ENCODE measurements around the gene FBXO24. TPM values are rescaled to one million over a fixed set of nuclear protein-coding genes. Genes with fewer than 3 reads are reported as not detected.
A peak's percentile ranks its signal among the peaks of the same experiment; 100 is the strongest.

FBXO24 gene
- total RNA-seq, 2 experiments from 2014 or later: 0.16 to 1.7 TPM

- Histone ChIP-seq H3K36me3 (ENCODE audit: insufficient read depth, low read length) (peaks cover 8% of the 10 kb centered on the region; the same call in 1 of the 2 replicates), H3K4me3 (ENCODE audit: low read depth, low read length, poor library complexity, severe bottlenecking) (no peak overlapping the region), H4K20me1 (ENCODE audit: insufficient read depth, low read length) (no peaks in the 10 kb centered on the region), H2AFZ (ENCODE audit: low read length) (no peak overlapping the region), H3K27ac (ENCODE audit: low read depth, low read length, poor library complexity, severe bottlenecking) (peak overlapping the region; percentile 31), H3K4me1 (ENCODE audit: insufficient read depth, low read length, poor library complexity, severe bottlenecking) (peaks cover 92% of the 10 kb centered on the region), H3K9me3 (ENCODE audit: low read length) (no peaks in the 10 kb centered on the region), H3K9me2 (ENCODE audit: insufficient read depth, low read length) (no peaks in the 10 kb centered on the region), H3K79me2 (ENCODE audit: insufficient read depth, low read depth, low read length) (peaks cover 61% of the 10 kb centered on the region; the same call in 1 of the 2 replicates), H3K4me2 (ENCODE audit: low read length) (peak overlapping the region; percentile 65)
- intact Hi-C loops (cut with micrococcal nuclease; ENCODE audit: unreplicated experiment): no loop called here
- TF ChIP-seq EZH2phosphoT487 (IDR thresholded peaks at IDR 0.05; ENCODE audit: borderline replicate concordance, low read depth, low read length) (no peak), CTCF (conservative IDR thresholded peaks at IDR 0.05; ENCODE audit: low read length) (no peak)
- DNase-seq (ENCODE audit: low spot score): no peak
- no TSS peak for BruUV-seq (replicated peaks)
- ChIA-PET CTCF (ENCODE audit: unreplicated experiment) (interaction anchor here (0.6 kb wide), 1 partner anchor 31 kb away, joined by 4 read pairs; no protein-coding TSS in a partner anchor), POLR2A (interaction anchor here (0.5 to 2.0 kb wide), 5 partner anchors 8 to 68 kb away, joined by 3 to 9 read pairs (median 3); partner anchors contain the start of gene MOSPD3)
Measured at GRCh38 chr7:100544386-100544785, 41.7 kb upstream of the FBXO24 start.

GRCh38 chr7:100544967-100545359, 41.2 kb upstream of the FBXO24 start:
- ChIA-PET POLR2A (interaction anchor here (0.6 to 1.2 kb wide), 6 partner anchors 10 to 323 kb away, joined by 3 to 5 read pairs (median 3); partner anchors contain the start of genes FBXO24, LRCH4 and MOSPD3), CTCF (ENCODE audit: unreplicated experiment) (no interaction called here)
- H3K4me3 ChIP-seq (ENCODE audit: low read depth, low read length, poor library complexity, severe bottlenecking): peak overlapping the region; percentile 22
- no TSS peak for BruUV-seq (replicated peaks)
- H3K27ac ChIP-seq (ENCODE audit: low read depth, low read length, poor library complexity, severe bottlenecking): peak overlapping the region; percentile 46
- H3K79me2 ChIP-seq (ENCODE audit: insufficient read depth, low read depth, low read length): peaks cover 58% of the 10 kb centered on the region; the same call in 1 of the 2 replicates
- H3K9me2 ChIP-seq (ENCODE audit: insufficient read depth, low read length): no peaks in the 10 kb centered on the region
- no peak for TF ChIP-seq CTCF (conservative IDR thresholded peaks at IDR 0.05; ENCODE audit: low read length)
- TF ChIP-seq EZH2phosphoT487 (IDR thresholded peaks at IDR 0.05; ENCODE audit: borderline replicate concordance, low read depth, low read length): no peak
- H3K4me1 ChIP-seq (ENCODE audit: insufficient read depth, low read length, poor library complexity, severe bottlenecking): peaks cover 95% of the 10 kb centered on the region
- H2AFZ ChIP-seq (ENCODE audit: low read length): peak overlapping the region; percentile 77; the same call in 1 of the 2 replicates
- DNase-seq (ENCODE audit: low spot score): no peak
- H4K20me1 ChIP-seq (ENCODE audit: insufficient read depth, low read length): no peaks in the 10 kb centered on the region
- H3K9me3 ChIP-seq (ENCODE audit: low read length): no peaks in the 10 kb centered on the region
- peak overlapping the region; percentile 65 for H3K4me2 ChIP-seq (ENCODE audit: low read length)
- intact Hi-C loops (cut with micrococcal nuclease; ENCODE audit: unreplicated experiment): no loop called here
- H3K36me3 ChIP-seq (ENCODE audit: insufficient read depth, low read length): peaks cover 8% of the 10 kb centered on the region; the same call in 1 of the 2 replicates
